Fibroblast of lung (primary cell): ENCODE measurements around the gene TFAP2C. TPM values are rescaled to one million over a fixed set of nuclear protein-coding genes. Genes with fewer than 3 reads are reported as not detected.

Experiments used
- DNase-seq, 2 donors: peaks; one replicate each; pipeline versions ENCODE4 v3.0.0 to v3.0.0-alpha.2; 2010; ENCODE audit warnings: low read depth in 2 of 2
- H2AFZ ChIP-seq: 2 replicates; pipeline ENCODE4 v1.5.1; 2012; ENCODE audit warnings: low read length, control low read depth, inconsistent platforms
- H3K27ac ChIP-seq: 2 replicates; pipeline ENCODE4 v1.5.1; 2011; ENCODE audit warnings: low read length, control low read depth; ENCODE audit not compliant: insufficient read depth
- H3K27me3 ChIP-seq: 2 replicates; pipeline ENCODE4 v1.5.1; 2011; ENCODE audit warnings: mild to moderate bottlenecking, low read length; ENCODE audit not compliant: control insufficient read depth, insufficient read depth
- H3K36me3 ChIP-seq: 2 replicates; pipeline ENCODE4 v1.5.1; 2011; ENCODE audit warnings: low read length; ENCODE audit not compliant: control insufficient read depth, insufficient read depth
- H3K4me1 ChIP-seq: 2 replicates; pipeline ENCODE4 v1.5.1; 2011; ENCODE audit warnings: low read length; ENCODE audit not compliant: control insufficient read depth, insufficient read depth; ENCODE audit errors: extremely low read depth
- H3K4me2 ChIP-seq: 2 replicates; pipeline ENCODE4 v1.5.1; 2011; ENCODE audit warnings: low read length, control low read depth; ENCODE audit not compliant: insufficient read depth; ENCODE audit errors: extremely low read depth
- H3K4me3 ChIP-seq, 4 experiments: fragments of 200-600 bp in 1 of 4; sonication (generic) in 1 of 4; replicated peaks in 1 of 4; 2 replicates each; pipeline ENCODE4 v1.5.1; 2011 to 2016; ENCODE audit warnings: low read length in 4 of 4, low read depth in 3 of 4, mild to moderate bottlenecking in 3 of 4, control low read depth in 2 of 4, inconsistent platforms in 1 of 4, mixed read lengths in 1 of 4; ENCODE audit not compliant: insufficient read depth in 1 of 4; ENCODE audit errors: control extremely low read depth in 1 of 4
- H3K79me2 ChIP-seq: 2 replicates; pipeline ENCODE4 v1.5.1; 2012; ENCODE audit warnings: mild to moderate bottlenecking, low read length, inconsistent platforms; ENCODE audit not compliant: control insufficient read depth, insufficient read depth
- H3K9ac ChIP-seq: 2 replicates; pipeline ENCODE4 v1.5.1; 2011; ENCODE audit warnings: mild to moderate bottlenecking, low read length, control low read depth; ENCODE audit not compliant: insufficient read depth
- H3K9me3 ChIP-seq: 2 replicates; pipeline ENCODE4 v1.5.1; 2012; ENCODE audit warnings: low read depth, low read length; ENCODE audit not compliant: control insufficient read depth, insufficient read depth
- H4K20me1 ChIP-seq: 2 replicates; pipeline ENCODE4 v1.5.1; 2011; ENCODE audit warnings: low read length; ENCODE audit not compliant: control insufficient read depth, insufficient read depth; ENCODE audit errors: extremely low read depth
- EZH2 ChIP-seq: IDR thresholded peaks from 2 replicates; pipeline ENCODE4 v1.5.1; 2012; ENCODE audit warnings: low read length, control low read depth, mild to moderate bottlenecking; ENCODE audit errors: missing control alignments
- polyA plus RNA-seq, 2 donors: library from polyadenylated mRNA; depleted of rRNA in 1 of 2; stranded (reverse) in 1 of 2; unstranded in 1 of 2; fragments of >200 nt; gene quantifications; 2 replicates each; pipeline ENCODE4 v1.2.1, GENCODE V29; 2011 to 2012; ENCODE audit warnings: missing spikeins in 1 of 2
- total RNA-seq: library from RNA; depleted of rRNA; stranded (reverse); fragments of >200 nt; gene quantifications from 2 replicates; pipeline ENCODE4 v1.2.1, GENCODE V29; 2014
- TF ChIP-seq, protein P1 (sequence below), 2 donors: IDR thresholded peaks in 1 of 2; conservative IDR thresholded peaks in 1 of 2; 1 replicate in 1 of 2; 2 replicates in 1 of 2; pipeline ENCODE4 v1.5.1; 2011 to 2012; ENCODE audit warnings: low read length in 2 of 2, control low read depth in 1 of 2, inconsistent platforms in 1 of 2, low read depth in 1 of 2, mild to moderate bottlenecking in 1 of 2

TFAP2C gene
- total and polyA plus RNA-seq, 2 donors (not counting 1 experiment from before 2014, with no cell fraction given): 0.39 TPM; not detected in 1

DNA sequence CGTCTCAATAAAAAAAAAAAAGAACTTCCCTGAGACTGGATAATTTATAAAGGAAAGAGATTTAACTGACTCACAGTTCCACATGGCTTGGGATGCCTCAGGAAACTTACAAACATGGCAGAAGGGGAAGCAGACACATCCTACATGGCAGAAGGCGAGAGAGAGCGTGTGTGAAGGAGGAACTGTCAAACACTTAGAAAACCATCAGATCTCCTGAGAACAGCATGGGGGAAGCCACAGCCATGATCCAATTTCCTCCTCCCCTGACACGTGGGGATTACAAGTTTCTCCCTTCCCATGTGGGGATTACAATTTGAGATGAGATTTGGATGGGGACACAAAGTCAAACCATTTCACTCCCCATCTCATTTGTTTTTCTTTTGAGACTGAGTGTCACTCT lies 46.6 kb upstream of the TFAP2C start:
- Histone ChIP-seq H2AFZ (no peak overlapping the region), H3K9me3 (no peaks in the 10 kb centered on the region), H3K27ac (no peak overlapping the region), H3K4me3 (no peak overlapping the region), H4K20me1 (no peaks in the 10 kb centered on the region), H3K27me3 (no peaks in the 10 kb centered on the region), H3K4me1 (no peaks in the 10 kb centered on the region), H3K79me2 (no peaks in the 10 kb centered on the region), H3K9ac (no peak overlapping the region), H3K4me2 (no peak overlapping the region), H3K36me3 (no peaks in the 10 kb centered on the region)
- DNase-seq: no peak
- TF ChIP-seq, protein P1, sequence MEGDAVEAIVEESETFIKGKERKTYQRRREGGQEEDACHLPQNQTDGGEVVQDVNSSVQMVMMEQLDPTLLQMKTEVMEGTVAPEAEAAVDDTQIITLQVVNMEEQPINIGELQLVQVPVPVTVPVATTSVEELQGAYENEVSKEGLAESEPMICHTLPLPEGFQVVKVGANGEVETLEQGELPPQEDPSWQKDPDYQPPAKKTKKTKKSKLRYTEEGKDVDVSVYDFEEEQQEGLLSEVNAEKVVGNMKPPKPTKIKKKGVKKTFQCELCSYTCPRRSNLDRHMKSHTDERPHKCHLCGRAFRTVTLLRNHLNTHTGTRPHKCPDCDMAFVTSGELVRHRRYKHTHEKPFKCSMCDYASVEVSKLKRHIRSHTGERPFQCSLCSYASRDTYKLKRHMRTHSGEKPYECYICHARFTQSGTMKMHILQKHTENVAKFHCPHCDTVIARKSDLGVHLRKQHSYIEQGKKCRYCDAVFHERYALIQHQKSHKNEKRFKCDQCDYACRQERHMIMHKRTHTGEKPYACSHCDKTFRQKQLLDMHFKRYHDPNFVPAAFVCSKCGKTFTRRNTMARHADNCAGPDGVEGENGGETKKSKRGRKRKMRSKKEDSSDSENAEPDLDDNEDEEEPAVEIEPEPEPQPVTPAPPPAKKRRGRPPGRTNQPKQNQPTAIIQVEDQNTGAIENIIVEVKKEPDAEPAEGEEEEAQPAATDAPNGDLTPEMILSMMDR (conservative IDR thresholded peaks at IDR 0.05 in 1 of 2, IDR thresholded peaks at IDR 0.05 in 1 of 2; ENCODE audit: low read depth in 1 of 2, low read length in 2 of 2): no peak
- TF ChIP-seq EZH2: no peak

DNA sequence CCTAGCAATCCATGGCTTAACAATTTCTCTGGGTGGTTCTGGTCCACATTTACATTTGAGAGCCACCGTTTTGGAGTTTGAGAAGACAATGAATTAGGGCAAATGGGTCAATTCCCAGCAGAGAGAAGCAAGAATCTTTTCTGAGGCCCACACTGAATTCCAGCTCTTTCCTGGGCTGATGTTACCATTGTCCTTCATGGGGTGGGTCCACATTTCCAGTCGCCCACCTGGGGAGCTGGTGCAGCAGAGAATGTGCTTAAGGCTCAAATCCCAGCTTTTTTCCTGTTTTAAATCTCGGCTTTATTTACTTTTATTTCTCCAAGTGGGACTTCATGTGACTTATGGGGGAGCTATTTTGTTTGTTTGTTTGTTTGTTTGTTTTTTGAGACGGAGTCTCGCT lies 44.2 kb upstream of the TFAP2C start:
- H3K4me1 ChIP-seq: no peaks in the 10 kb centered on the region
- no peak overlapping the region for H3K4me3 ChIP-seq
- H3K79me2 ChIP-seq: no peaks in the 10 kb centered on the region
- no peak overlapping the region for H2AFZ ChIP-seq
- TF ChIP-seq EZH2: no peak
- TF ChIP-seq, protein P1 (conservative IDR thresholded peaks at IDR 0.05 in 1 of 2, IDR thresholded peaks at IDR 0.05 in 1 of 2; ENCODE audit: low read depth in 1 of 2, low read length in 2 of 2): no peak
- no peaks in the 10 kb centered on the region for H3K9me3 ChIP-seq
- no peaks in the 10 kb centered on the region for H3K36me3 ChIP-seq
- H3K9ac ChIP-seq: no peak overlapping the region
- H3K4me2 ChIP-seq: no peak overlapping the region
- H4K20me1 ChIP-seq: no peaks in the 10 kb centered on the region
- DNase-seq: no peak
- no peak overlapping the region for H3K27ac ChIP-seq
- no peaks in the 10 kb centered on the region for H3K27me3 ChIP-seq

DNA sequence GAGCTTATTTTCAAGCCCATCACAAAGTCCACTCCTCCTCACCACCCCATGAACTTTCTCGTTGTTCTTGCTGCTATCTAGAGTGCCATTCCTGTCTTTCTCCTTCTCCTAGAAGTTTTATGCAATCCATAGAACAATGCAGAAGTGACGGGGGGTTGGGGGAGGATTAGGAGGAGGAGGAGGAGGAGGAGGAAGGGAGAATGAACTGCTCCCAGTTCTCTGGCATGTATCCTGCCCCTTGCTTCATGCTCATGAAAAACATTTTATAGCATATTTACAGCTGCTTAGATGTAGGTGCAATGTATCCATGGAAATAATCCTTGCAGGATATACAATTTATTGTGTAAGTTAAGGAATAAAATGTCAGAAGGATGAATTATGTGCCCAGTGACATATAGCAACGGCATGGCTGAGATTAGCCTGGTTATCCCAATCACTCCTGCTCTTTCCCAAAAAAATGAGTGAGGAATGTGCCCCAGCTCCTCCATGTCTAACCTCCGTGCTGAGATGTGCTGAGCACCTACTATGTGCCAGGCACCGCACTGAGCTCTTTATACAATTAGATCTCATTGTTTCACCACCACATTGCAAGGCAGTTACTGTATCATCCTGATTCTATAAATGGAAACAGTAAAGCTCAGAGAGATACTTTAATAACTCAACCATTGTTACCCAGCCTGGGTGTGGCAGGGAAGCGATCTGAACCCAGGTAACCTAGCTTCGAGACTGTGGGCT lies 41.6 kb upstream of the TFAP2C start:
- H4K20me1 ChIP-seq: no peaks in the 10 kb centered on the region
- H3K9ac ChIP-seq: no peak overlapping the region
- H3K36me3 ChIP-seq: no peaks in the 10 kb centered on the region
- H3K27ac ChIP-seq: no peak overlapping the region
- no peaks in the 10 kb centered on the region for H3K27me3 ChIP-seq
- no peaks in the 10 kb centered on the region for H3K9me3 ChIP-seq
- no peak for TF ChIP-seq EZH2
- TF ChIP-seq, protein P1 (conservative IDR thresholded peaks at IDR 0.05 in 1 of 2, IDR thresholded peaks at IDR 0.05 in 1 of 2; ENCODE audit: low read depth in 1 of 2, low read length in 2 of 2): no peak
- H3K79me2 ChIP-seq: no peaks in the 10 kb centered on the region
- DNase-seq: no peak
- no peak overlapping the region for H3K4me2 ChIP-seq
- H2AFZ ChIP-seq: no peak overlapping the region
- no peaks in the 10 kb centered on the region for H3K4me1 ChIP-seq
- H3K4me3 ChIP-seq: no peak overlapping the region
